Stimulated activated CD4-positive, alpha-beta T cell treated with anti-CD3 and anti-CD28 coated beads, Interleukin-1b, Interleukin-23, amount 100 ng/mL, for 24 hours (primary cell): ENCODE data around the gene UBE2F.
"Not testable (repeated sequence)": the region's sequence is repeated elsewhere in the genome, so short reads cannot be mapped to it uniquely, and the experiment has no call there.

Experiments used
- DNase-seq, 4 experiments: peaks; one replicate each; pipeline ENCODE4 v3.0.0-alpha.2; 2020; ENCODE audit warnings: low read depth in 4 of 4, low spot score in 1 of 4

The UBE2F gene

GRCh38 chr2:237943395-237944094, 23.3 kb upstream of the UBE2F start:
- no peak for DNase-seq

GRCh38 chr2:237944302-237944701, 22.5 kb upstream of the UBE2F start:
- no peak for DNase-seq

- no peak for DNase-seq
Observed at GRCh38 chr2:237946423-237946822, 20.4 kb upstream of the UBE2F start.

GRCh38 chr2:237951354-237951753, 15.5 kb upstream of the UBE2F start:
- DNase-seq, result not testable (repeated sequence)

GRCh38 chr2:237951878-237952277, 14.9 kb upstream of the UBE2F start:
- no peak for DNase-seq

GRCh38 chr2:237952851-237953250, 14.0 kb upstream of the UBE2F start:
- DNase-seq, result no peak

GRCh38 chr2:237955640-237956401, 11.0 kb upstream of the UBE2F start:
- DNase-seq, result no peak

- DNase-seq, result no peak
Observed at GRCh38 chr2:237956402-237956736, 10.4 kb upstream of the UBE2F start.

- DNase-seq, result no peak
Observed at GRCh38 chr2:237961637-237962036, 5.2 kb upstream of the UBE2F start.

GRCh38 chr2:237962432-237963084, 4.3 kb upstream of the UBE2F start:
- no peak for DNase-seq

- not testable (repeated sequence) for DNase-seq
Observed at GRCh38 chr2:237963490-237963991, 3.3 kb upstream of the UBE2F start.

- no peak for DNase-seq
Observed at GRCh38 chr2:237964194-237964577, 2.6 kb upstream of the UBE2F start.

- DNase-seq, result no peak
Observed at GRCh38 chr2:237964578-237965404, 2.0 kb upstream of the UBE2F start.

- DNase-seq, result not testable (repeated sequence)
Observed at GRCh38 chr2:237965844-237966243, 970 bp upstream of the UBE2F start.

GRCh38 chr2:237966250-237966564, 607 bp upstream of the UBE2F start:
- DNase-seq, result no peak

GRCh38 chr2:237967463-237967951, 693 bp downstream of the UBE2F start:
- no peak for DNase-seq

- no peak for DNase-seq
Observed at GRCh38 chr2:237968048-237968862, 1.4 kb downstream of the UBE2F start.

GRCh38 chr2:237971661-237972060, 4.8 kb downstream of the UBE2F start:
- no peak for DNase-seq

GRCh38 chr2:237972211-237972610, 5.4 kb downstream of the UBE2F start:
- DNase-seq, result no peak

- no peak for DNase-seq
Observed at GRCh38 chr2:237972936-237973335, 6.1 kb downstream of the UBE2F start.
